HG02642 (cell line): Measurements from ENCODE around the gene STAG1.
"Not testable (repeated sequence)": the region's sequence is repeated elsewhere in the genome, so short reads cannot be mapped to it uniquely, and the experiment has no call there.

Source experiments
- ATAC-seq: cut with Tn5 transposase; IDR thresholded peaks from one replicate; pipeline ENCODE4 v1.9.1; 2021; ENCODE audit warnings: mild to moderate bottlenecking; ENCODE audit not compliant: unreplicated experiment, poor library complexity

STAG1 gene

GRCh38 chr3:136657526-136657925 is 94.7 kb downstream of the STAG1 start:
- ATAC-seq: no peak

GRCh38 chr3:136653628-136654027 is 98.5 kb downstream of the STAG1 start:
- no peak for ATAC-seq

GRCh38 chr3:136651581-136651980 is 100.6 kb downstream of the STAG1 start:
- ATAC-seq: no peak

GRCh38 chr3:136650461-136650860 is 101.7 kb downstream of the STAG1 start:
- ATAC-seq: no peak

DNA sequence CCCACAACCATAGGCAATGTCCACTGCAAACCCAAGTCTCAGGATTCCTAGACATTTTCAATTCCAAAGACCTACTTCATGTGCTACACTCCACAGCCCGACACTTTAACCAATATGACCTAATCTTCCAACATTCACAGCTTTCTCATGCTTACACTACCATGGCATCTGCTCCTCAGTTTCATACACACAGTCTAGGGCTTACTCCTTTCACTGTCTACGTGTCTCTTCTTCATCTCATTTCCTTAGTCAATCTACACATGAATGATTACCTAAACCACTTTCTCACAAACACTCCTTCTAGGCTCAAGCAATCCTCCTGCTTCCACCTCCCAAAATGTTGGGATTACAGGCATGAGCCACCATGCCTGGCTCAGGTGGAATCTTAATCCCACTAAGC is 106.3 kb downstream of the STAG1 start:
- ATAC-seq: no peak

DNA sequence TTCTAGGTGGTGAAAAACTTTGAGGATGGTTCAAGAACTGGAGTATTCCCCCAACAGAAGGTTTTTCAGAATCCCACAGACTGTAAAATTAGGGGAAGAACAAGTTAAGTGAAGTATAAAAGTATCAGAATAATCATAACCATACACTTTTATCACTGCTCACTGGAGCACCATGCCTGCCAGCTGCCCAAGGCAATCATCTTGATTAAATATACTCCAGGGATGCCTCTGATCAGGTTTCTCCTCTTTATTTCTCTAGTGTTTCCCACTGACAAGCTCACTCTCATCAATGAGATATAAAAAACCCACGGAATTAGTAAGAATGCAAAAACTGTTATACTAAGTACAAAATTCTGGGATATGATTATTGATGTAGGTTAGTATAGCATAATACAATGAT is 108.0 kb downstream of the STAG1 start:
- no peak for ATAC-seq

DNA sequence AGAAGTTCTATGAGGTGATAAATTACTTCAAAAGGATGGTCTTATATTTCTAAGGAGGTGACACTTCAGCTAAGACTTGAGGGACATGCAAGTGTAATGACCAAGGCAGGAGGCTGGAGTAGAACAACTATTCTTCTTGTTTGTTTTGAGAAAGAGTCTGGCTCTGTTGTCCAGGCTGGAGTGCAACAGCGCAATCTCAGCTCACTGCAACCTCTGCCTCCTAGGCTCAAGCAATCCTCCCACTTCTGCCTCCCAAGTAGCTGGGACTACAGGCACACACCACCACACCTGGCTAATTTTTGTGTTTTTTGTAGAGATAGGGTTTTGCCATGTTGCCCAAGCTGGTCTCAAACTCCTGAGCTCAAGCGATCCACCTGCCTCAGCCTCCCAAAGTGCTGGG is 108.8 kb downstream of the STAG1 start:
- ATAC-seq: not testable (repeated sequence)

- no peak for ATAC-seq
Measured at GRCh38 chr3:136642711-136643110, 109.5 kb downstream of the STAG1 start.

GRCh38 chr3:136639069-136639468 is 113.1 kb downstream of the STAG1 start:
- ATAC-seq: no peak

DNA sequence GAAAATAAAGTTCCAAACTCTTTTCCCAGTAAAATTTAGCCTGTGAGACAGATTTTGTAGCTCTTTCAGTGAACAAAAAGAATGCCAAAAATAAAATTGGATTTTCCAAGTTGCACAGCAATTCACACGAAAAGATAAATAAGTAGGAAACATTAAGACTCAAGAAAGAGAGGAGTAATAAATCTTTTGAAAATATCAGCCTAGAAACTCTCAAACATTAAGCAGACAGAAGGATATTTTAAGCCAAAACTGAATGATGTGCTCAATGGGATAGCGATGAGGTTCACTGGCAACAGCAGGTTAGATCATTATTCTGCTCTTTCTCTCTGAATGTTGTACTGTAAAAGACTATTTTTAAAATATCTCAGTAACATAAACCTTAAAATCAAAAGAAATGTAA is 115.0 kb downstream of the STAG1 start:
- no peak for ATAC-seq

- no peak for ATAC-seq
Measured at GRCh38 chr3:136634821-136635220, 117.4 kb downstream of the STAG1 start.

DNA sequence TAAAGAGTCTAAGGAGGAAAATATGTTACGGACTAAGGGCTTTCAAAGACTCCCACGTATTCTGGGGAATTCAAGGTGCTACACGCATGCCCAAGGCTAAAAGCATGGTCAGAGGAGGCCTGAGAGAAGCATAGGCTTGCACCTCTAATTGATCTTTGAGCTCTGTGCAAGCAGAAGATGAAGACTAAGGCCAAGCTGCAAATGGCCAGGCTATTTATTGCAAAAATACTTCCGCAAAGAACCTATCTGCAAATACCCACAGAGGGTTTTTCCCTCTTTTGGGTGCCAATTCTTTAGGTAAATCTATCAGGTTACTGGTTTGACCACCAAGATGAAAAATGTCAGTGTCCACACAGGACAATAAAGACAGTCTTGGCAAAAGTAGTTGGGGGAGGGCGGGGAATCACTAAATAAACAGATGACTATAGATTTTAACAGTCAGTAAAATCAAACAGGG is 119.5 kb downstream of the STAG1 start:
- ATAC-seq: no peak

GRCh38 chr3:136631424-136631823 is 120.8 kb downstream of the STAG1 start:
- no peak for ATAC-seq

DNA sequence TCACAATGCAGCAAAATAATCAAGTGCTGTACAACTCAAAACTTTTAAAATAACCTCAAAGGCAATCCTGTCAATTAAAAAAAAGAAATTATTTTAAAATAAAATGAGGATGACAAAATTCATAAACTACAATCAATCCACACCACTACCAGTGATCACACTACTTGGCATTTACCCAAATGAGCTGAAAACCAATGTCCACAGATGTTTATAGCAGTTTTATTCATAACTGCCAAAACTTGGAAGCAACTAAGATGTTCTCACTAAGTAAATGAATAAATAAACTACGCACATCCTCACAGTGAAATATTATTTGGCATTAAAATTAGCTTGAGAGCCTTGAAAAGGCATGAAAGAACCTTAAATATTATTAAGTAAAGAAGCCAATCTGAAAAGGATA is 121.3 kb downstream of the STAG1 start:
- no peak for ATAC-seq

- ATAC-seq: no peak
Measured at GRCh38 chr3:136626493-136626892, 125.7 kb downstream of the STAG1 start.

DNA sequence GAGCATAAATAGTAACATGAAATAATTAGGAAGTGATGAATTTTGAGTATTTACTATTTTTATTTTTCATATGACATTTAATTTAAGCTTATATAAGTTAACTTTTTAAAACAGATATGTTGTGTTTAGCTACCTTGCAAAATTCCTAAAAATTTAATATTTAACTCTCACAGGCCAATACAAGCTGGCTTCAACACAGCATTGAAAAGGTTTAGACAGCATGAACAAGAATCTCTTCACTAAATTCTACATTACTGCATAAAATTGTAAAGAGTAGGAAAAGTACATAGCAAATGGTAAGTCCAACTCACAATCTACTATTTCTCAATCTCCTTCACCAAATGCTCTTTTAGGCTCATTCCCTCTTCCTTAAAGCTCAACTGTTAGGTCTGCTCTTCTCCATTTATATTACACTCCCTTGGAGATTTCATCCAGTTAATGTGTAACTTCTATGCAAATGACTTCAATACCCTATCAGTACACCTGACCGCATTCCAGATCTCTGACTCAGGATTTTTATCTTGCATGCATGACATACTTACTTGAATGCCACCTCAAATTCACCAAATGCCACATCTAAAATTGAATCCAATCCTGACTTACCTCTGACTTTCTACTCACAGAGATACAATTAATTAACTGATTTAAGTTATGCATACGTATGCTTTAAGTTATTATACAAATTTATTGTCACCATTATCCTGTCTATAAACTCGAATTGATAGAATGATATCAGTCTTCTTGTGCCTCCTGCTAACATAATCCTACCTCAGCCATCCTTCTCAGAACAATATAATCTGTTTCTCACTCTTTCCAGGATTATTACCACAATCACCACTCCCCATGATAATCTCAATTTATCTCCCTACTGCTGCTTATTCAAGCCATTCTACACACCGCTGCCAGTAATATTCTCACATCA is 127.0 kb downstream of the STAG1 start:
- ATAC-seq: no peak

DNA sequence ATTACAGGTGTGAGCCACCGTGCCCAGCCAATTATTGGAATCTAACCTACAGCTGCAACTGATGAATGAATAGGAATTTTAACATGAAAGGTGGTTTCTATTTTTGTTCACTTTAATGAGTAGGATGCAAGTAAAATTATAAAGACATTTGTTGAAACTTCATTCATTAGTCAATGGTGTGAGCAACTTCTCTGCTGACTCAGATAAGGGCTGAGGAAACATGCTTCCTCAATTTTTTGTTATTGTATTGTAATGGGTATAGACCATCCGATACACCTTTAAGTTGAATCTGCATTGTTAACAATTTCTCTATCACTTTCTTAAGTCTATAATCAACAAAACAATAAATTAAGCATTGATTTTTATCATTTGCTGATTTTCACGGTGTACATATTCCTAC is 127.8 kb downstream of the STAG1 start:
- no peak for ATAC-seq

- ATAC-seq: no peak
Measured at GRCh38 chr3:136621628-136622027, 130.6 kb downstream of the STAG1 start.

- no peak for ATAC-seq
Measured at GRCh38 chr3:136620436-136620835, 131.7 kb downstream of the STAG1 start.

DNA sequence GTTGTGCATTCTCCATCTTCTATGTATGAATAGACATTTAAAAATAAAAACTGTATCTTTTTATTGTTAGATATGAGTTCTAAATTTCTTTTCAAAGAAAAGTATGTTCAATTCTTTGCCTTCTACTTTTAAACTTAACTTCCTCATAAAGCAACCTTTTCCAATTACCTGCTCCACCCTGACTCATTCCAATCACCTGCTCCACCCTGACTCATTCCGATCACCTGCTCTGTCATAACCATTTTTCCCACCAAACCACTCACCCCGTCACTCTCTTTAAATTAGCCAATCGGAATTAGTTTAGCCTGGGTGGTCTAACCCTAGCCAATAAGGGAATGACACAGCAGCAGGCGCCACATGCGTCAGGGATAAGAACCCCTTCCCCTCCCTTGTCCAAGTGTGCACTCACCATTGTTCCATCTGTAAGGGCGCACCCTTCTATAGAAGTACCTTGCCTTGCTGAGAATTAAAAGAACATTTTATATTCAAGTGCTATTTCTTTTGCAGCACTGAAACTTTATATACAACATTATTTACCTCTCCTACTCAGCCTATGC is 134.1 kb downstream of the STAG1 start:
- not testable (repeated sequence) for ATAC-seq

DNA sequence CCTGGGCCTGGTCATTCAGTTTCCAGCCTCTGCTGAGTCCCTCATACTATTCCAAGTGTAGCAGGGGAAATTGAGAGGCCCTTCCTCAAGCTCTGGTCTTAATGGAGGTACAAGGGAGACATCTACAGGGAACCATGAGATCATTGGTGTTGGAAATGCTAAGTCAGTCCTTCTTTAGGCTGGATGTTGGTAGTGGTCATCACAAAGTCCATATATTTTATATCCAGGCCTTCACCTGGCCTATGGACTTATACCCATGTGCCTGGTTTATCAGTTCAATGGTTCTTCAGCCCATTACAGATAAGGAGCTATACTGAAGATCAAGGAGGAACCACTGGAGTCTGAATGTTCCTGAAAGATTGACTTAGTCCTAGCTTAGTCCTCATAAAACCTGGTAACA is 135.0 kb downstream of the STAG1 start:
- ATAC-seq: no peak

- ATAC-seq: no peak
Measured at GRCh38 chr3:136612512-136612911, 139.7 kb downstream of the STAG1 start.
